PC-9 (cell line): ENCODE results near the gene REPS2.
"Not testable (repeated sequence)": the region's sequence is repeated elsewhere in the genome, so short reads cannot be mapped to it uniquely, and the experiment has no call there.

Experiments
- EZH2 ChIP-seq: fragments of 200-600 bp; sonication (generic); IDR thresholded peaks from 2 replicates; pipeline ENCODE4 v1.8.0; 2017; ENCODE audit warnings: antibody characterized with exemption, low read depth
- TF ChIP-seq, protein P1 (sequence below): fragments of 200-600 bp; sonication (generic); conservative IDR thresholded peaks from 2 replicates; pipeline ENCODE4 v1.6.1; 2017; ENCODE audit warnings: mixed run types, antibody characterized with exemption, mild to moderate bottlenecking, moderate library complexity

DNA sequence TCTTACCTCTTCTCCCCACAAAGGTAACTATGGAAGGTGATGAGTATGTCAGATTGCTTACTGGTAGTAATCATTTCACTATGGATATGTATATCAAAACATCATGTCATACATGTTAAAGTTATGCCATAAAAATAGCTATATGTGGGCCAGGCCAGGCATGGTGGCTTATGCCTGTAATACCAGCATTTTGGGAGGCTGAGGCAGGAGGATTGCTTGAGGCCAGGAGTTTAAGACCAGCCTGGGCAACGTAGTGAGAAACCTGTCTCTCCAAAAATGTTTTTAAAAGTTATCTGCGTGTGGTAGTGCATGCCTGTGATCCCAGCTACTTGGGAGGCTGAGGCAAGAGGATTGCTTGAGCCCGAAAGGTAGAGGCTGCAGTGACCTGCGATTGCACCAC lies 16.2 kb downstream of the REPS2 start:
- TF ChIP-seq, protein P1, sequence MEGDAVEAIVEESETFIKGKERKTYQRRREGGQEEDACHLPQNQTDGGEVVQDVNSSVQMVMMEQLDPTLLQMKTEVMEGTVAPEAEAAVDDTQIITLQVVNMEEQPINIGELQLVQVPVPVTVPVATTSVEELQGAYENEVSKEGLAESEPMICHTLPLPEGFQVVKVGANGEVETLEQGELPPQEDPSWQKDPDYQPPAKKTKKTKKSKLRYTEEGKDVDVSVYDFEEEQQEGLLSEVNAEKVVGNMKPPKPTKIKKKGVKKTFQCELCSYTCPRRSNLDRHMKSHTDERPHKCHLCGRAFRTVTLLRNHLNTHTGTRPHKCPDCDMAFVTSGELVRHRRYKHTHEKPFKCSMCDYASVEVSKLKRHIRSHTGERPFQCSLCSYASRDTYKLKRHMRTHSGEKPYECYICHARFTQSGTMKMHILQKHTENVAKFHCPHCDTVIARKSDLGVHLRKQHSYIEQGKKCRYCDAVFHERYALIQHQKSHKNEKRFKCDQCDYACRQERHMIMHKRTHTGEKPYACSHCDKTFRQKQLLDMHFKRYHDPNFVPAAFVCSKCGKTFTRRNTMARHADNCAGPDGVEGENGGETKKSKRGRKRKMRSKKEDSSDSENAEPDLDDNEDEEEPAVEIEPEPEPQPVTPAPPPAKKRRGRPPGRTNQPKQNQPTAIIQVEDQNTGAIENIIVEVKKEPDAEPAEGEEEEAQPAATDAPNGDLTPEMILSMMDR = not testable (repeated sequence)
- not testable (repeated sequence) for TF ChIP-seq EZH2
